ENCODE measurements around the gene NHLRC2. TPM values are rescaled to one million over a fixed set of nuclear protein-coding genes. Genes with fewer than 3 reads are reported as not detected.

Gene NHLRC2
- total RNA-seq, 1 donor: 18.6 TPM

DNA sequence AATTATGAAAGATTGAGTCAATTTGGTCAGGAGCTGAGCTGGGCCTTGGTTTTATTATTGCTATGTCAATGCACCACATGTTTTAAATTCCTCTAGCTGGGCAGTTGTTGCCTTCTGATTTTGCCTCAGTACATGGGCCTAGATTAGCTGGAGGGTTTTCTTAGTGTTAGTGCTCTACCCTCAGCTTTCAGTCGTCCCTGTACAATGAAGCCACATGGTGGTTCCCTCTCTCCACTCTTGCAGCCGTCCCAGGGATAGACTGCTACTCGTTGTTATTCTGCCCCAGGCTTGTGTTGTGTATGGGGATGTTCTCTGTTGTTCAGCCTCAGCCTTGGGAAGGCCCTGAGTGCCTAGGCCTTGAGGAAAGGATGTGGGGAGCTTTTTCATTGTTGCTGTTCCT, 37.0 kb downstream of the NHLRC2 start:
- no peak for DNase-seq (ENCODE audit: low read depth)
- TF ChIP-seq, protein P1, sequence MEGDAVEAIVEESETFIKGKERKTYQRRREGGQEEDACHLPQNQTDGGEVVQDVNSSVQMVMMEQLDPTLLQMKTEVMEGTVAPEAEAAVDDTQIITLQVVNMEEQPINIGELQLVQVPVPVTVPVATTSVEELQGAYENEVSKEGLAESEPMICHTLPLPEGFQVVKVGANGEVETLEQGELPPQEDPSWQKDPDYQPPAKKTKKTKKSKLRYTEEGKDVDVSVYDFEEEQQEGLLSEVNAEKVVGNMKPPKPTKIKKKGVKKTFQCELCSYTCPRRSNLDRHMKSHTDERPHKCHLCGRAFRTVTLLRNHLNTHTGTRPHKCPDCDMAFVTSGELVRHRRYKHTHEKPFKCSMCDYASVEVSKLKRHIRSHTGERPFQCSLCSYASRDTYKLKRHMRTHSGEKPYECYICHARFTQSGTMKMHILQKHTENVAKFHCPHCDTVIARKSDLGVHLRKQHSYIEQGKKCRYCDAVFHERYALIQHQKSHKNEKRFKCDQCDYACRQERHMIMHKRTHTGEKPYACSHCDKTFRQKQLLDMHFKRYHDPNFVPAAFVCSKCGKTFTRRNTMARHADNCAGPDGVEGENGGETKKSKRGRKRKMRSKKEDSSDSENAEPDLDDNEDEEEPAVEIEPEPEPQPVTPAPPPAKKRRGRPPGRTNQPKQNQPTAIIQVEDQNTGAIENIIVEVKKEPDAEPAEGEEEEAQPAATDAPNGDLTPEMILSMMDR (IDR thresholded peaks at IDR 0.05; ENCODE audit: insufficient read depth, low read depth, low read length): no peak

DNA sequence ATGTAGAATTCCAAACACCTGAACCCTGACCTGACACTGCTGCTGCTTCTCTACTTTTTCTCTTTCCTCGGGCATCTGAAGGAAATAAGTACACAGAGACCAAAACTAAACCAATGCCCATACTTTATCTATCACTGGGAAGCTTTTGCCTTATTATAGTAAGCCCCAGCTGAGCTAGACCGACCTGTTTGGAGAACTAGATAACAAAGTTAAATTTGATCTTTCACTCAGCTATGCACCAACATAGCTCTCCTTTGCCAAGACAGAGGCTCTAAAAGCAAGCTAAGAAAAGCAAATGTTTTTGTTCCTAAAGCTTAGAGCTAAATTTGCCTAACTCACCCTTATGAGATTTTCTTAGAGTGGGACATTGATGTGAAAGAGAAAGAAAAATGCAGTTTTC, 39.1 kb downstream of the NHLRC2 start:
- no peak overlapping the region for H3K4me3 ChIP-seq (ENCODE audit: low read depth, low read length)
- no peak for DNase-seq (ENCODE audit: low read depth)
- TF ChIP-seq, protein P1 (IDR thresholded peaks at IDR 0.05; ENCODE audit: insufficient read depth, low read depth, low read length): no peak

More for the DNA sequence above, 37.0 kb downstream of the NHLRC2 start:
- no peak overlapping the region for H3K4me3 ChIP-seq (ENCODE audit: low read depth, low read length)

DNA sequence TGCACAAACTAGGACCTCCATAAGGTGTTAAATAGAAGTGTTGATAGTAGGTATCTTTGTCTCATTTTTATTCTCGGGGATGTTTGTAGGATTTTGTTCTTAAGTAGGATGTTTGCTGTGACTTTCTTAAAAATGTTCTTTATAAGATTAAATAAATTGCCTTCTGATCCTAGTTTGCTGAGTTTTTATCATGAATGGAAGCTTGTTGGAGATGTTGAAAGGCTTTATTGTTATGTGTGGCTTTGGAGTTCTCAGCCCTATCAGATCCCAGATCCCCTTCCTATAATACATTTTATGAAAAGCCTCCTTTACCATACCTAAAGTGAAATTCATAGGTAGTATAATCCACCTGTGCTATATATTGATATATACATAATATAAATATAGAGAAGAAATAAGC, 40.1 kb downstream of the NHLRC2 start:
- TF ChIP-seq, protein P1 (IDR thresholded peaks at IDR 0.05; ENCODE audit: insufficient read depth, low read depth, low read length): no peak
- no peak for DNase-seq (ENCODE audit: low read depth)
- H3K4me3 ChIP-seq (ENCODE audit: low read depth, low read length): no peak overlapping the region

DNA sequence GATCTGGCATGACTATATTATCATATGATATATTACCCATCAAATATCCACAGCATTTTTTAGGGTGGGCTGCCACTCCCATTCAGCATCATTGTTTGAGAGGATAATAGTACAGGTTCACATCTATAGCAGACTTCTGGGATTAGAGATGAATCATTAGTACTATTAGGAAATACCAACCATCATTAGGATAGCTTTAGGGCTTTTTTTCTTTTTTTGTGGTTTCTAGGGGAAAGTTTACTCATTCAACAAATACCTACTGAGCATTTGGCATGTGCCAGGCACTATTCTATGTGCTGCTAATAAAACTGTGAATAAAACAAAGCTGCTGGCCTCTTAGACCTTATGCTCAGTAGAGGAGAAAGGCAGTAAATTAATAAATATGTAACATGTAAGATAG, 40.6 kb downstream of the NHLRC2 start:
- TF ChIP-seq, protein P1 (IDR thresholded peaks at IDR 0.05; ENCODE audit: insufficient read depth, low read depth, low read length): no peak
- DNase-seq (ENCODE audit: low read depth): peak; percentile 37

DNA sequence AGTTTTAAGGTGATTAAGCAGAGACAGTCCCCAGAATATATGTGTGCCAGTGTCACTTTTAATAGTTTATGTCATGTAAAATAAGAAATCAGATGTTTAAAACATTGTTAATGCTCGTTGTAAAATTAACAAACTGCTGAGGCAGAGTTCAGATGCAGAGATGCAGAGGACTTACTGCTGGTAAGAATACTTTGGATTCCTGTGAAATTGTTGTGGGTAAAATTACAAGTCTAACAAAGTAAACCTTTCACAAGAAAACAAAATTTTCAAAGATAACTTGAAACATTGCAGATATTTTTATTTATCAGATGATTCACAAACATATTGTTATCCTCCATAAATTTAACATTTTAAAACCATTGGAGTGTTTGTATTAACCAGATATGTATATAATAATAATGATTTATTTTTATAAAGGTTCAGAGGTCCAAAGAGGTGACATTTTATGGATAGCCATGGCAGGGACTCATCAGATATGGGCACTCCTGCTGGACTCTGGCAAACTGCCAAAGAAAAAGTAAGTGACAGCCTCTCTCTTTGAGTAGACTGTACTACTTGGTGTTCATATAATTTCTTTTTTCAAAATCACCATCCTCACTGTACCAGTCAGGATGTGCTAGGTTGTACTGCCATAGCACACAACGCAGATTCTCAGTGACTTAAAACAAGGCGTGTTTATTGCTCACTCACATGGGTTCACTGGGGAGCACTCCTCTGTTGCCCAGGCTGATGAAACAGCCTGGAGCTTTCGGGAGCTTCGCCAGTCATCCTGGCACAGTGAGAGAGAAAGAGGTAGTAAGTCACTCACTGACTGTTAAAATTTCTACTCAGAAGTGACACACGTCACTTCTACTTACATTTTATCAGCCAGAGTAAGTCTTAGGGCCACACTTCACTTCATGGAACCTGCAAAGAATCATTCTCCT, 43.5 kb downstream of the NHLRC2 start:
- TF ChIP-seq, protein P1 (IDR thresholded peaks at IDR 0.05; ENCODE audit: insufficient read depth, low read depth, low read length): no peak
- peak; percentile 19 for DNase-seq (ENCODE audit: low read depth)
- no peak overlapping the region for H3K4me3 ChIP-seq (ENCODE audit: low read depth, low read length)

More for the DNA sequence above, 40.6 kb downstream of the NHLRC2 start:
- H3K4me3 ChIP-seq (ENCODE audit: low read depth, low read length): no peak overlapping the region

DNA sequence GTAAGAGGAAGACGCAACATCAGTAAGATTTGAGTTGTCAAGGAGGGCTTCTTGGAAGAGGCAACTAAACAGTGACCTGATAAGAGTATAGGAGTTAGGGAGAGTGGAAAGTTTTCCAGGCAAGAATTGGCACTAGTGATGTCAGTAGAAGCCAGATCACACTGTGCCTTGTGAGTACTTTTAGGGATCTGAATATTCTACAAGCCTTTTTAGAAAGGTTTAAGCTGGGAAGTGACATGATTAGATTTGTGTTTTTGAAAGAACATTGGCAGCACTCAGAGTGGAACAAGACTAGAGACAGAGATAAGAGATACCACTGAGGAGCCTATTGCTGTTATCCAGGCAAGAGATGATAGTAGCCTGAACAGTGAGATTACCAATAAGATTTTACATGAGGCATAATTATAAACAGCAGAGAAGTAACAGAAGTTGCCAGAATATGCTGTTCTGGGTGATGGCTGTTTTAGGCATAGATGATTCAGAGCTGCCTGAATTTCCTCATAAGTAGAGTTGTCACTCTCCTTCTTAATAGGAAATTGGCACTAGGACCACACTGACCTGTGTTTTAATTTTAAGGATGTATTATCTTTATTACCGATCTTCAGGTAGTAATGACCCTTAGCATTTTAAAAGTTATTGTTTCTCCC, 45.6 kb downstream of the NHLRC2 start:
- DNase-seq (ENCODE audit: low read depth): no peak
- TF ChIP-seq, protein P1 (IDR thresholded peaks at IDR 0.05; ENCODE audit: insufficient read depth, low read depth, low read length): no peak
- H3K4me3 ChIP-seq (ENCODE audit: low read depth, low read length): no peak overlapping the region
